Thoracic aorta (tissue), 2 donors: ENCODE measurements around the gene ELAVL3. TPM values are rescaled to one million over a fixed set of nuclear protein-coding genes. Genes with fewer than 3 reads are reported as not detected.

Experiments
- ATAC-seq: fragments of 150-250 bp; one replicate; pipeline ENCODE4 v1.8.0; 2017; ENCODE audit warnings: low read depth; ENCODE audit not compliant: insufficient number of reproducible peaks, low FRiP score
- DNase-seq: peaks from one replicate; pipeline ENCODE4 v3.0.0-alpha.2; 2020; ENCODE audit warnings: low spot score
- H3K27ac ChIP-seq, 2 donors: fragments of 200-600 bp; sonication (generic); 1 replicate in 1 of 2; 2 replicates in 1 of 2; pipeline ENCODE4 v1.5.1; 2016; ENCODE audit warnings: mild to moderate bottlenecking in 2 of 2, moderate library complexity in 2 of 2
- H3K27me3 ChIP-seq: fragments of 200-600 bp; sonication (generic); replicated peaks from 2 replicates; pipeline ENCODE4 v1.6.0; 2016; ENCODE audit warnings: mild to moderate bottlenecking; ENCODE audit not compliant: insufficient read depth
- H3K36me3 ChIP-seq: fragments of 200-600 bp; sonication (generic); one replicate; pipeline ENCODE4 v1.5.1; 2016
- H3K4me1 ChIP-seq, 2 donors: fragments of 200-600 bp; sonication (generic); 1 replicate in 1 of 2; 2 replicates in 1 of 2; pipeline versions ENCODE4 v1.5.1 to v1.6.0; 2016; ENCODE audit warnings: low read depth in 2 of 2, mild to moderate bottlenecking in 1 of 2; ENCODE audit not compliant: control insufficient read depth in 1 of 2
- H3K4me3 ChIP-seq: fragments of 200-600 bp; sonication (generic); 2 replicates; pipeline ENCODE4 v1.5.1; 2016; ENCODE audit warnings: mild to moderate bottlenecking
- H3K9me3 ChIP-seq: fragments of 200-600 bp; sonication (generic); 2 replicates; pipeline ENCODE4 v1.5.1; 2016
- total RNA-seq, 2 donors: library from RNA; depleted of rRNA; stranded (reverse); fragments of >200 nt; gene quantifications; one replicate each; pipeline versions ENCODE4 v1.1.0 to v1.2.3, GENCODE V29; 2016
- TF ChIP-seq, protein P1 (sequence below): fragments of 200-600 bp; sonication (generic); IDR thresholded peaks from one replicate; pipeline ENCODE4 v1.5.1; 2019; ENCODE audit warnings: antibody characterized with exemption

ELAVL3 gene
- total RNA-seq, 2 donors from 2014 or later: not detected

DNA sequence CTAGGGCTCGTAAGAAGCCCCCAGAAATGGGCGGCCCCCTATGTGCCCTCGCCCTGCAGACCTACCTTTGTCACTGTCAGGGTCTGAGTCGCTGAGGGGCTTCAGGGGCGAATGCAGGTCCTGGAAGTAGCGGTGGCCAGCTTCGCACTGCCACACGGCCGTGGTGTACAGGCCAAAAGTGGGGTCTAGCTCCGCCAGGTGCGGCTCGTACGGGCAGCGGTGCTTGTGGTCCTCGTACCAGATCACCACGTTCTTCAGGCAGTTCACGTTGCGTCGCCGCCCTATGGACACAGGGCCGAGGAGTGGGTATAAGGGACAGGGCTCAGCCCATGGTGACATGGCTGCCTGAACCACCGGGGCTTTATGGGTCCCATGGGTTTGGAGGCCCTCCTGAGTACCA is 15.0 kb upstream of the ELAVL3 start:
- H3K4me3 ChIP-seq: no peak overlapping the region
- no peaks in the 10 kb centered on the region for H3K9me3 ChIP-seq
- H3K36me3 ChIP-seq: peaks cover 21% of the 10 kb centered on the region
- H3K27ac ChIP-seq: no peak overlapping the region
- ATAC-seq: no peak
- no peak for DNase-seq
- H3K27me3 ChIP-seq: no peaks in the 10 kb centered on the region
- no peaks in the 10 kb centered on the region for H3K4me1 ChIP-seq
- TF ChIP-seq, protein P1, sequence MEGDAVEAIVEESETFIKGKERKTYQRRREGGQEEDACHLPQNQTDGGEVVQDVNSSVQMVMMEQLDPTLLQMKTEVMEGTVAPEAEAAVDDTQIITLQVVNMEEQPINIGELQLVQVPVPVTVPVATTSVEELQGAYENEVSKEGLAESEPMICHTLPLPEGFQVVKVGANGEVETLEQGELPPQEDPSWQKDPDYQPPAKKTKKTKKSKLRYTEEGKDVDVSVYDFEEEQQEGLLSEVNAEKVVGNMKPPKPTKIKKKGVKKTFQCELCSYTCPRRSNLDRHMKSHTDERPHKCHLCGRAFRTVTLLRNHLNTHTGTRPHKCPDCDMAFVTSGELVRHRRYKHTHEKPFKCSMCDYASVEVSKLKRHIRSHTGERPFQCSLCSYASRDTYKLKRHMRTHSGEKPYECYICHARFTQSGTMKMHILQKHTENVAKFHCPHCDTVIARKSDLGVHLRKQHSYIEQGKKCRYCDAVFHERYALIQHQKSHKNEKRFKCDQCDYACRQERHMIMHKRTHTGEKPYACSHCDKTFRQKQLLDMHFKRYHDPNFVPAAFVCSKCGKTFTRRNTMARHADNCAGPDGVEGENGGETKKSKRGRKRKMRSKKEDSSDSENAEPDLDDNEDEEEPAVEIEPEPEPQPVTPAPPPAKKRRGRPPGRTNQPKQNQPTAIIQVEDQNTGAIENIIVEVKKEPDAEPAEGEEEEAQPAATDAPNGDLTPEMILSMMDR: no peak

DNA sequence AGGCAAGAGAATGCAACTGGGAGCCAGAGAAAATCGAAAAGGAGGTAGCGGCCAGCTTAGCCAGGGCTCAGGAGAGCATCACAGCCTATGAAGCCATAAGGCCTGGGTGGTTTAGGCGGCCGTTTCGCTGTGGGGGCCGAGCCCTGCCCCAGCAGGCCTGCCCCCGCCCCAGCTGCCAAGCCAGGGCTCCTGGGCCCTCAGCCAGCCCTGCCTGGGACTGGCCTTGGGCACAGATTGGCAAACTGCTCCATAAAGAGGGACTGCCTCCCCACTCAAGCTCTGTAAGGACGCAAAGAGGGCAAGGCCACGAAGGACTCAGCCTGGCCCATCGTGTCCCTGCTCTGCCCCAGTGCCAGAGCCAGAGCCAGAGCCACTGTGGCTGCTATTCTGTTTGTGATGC is 14.6 kb upstream of the ELAVL3 start:
- TF ChIP-seq, protein P1: no peak
- Histone ChIP-seq H3K27me3 (no peaks in the 10 kb centered on the region), H3K27ac (no peak overlapping the region), H3K9me3 (no peaks in the 10 kb centered on the region), H3K4me1 (no peaks in the 10 kb centered on the region), H3K36me3 (peaks cover 21% of the 10 kb centered on the region), H3K4me3 (no peak overlapping the region)
- ATAC-seq (no peak), DNase-seq (no peak)

DNA sequence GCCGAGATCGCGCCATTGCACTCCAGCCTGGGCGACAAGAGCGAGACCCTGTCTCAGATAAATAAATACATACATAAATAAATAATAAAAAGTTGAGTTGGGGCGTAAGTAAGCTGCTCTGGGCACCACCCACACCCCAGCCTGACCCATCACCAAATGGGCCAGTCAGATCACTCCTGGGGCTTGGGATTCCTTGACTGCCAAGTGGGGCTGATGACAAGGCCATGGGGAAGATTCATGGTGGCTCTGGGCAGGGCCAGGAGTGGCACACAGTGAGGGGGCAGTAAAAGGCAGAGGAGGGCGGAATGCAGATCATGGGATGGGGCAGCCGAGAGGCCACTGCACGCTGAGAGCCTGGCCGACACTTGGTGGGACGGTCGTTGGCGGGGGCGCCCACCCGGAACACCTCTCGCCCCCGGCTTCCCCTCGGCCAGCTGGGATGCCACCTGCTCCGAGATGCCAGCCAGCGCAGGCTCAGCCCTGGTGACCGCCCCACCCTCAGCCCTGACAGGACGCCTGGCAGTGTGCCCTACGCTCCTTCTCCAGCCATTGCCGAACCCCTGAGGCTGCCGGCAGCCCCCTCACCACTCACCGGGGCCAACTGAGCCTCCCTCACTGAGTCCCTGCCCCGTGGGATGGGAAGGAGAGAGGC is 13.9 kb upstream of the ELAVL3 start:
- Histone ChIP-seq H3K36me3 (peaks cover 22% of the 10 kb centered on the region), H3K27me3 (no peaks in the 10 kb centered on the region), H3K4me3 (no peak overlapping the region), H3K4me1 (no peaks in the 10 kb centered on the region), H3K9me3 (no peaks in the 10 kb centered on the region), H3K27ac (no peak overlapping the region)
- ATAC-seq (no peak), DNase-seq (no peak)
- TF ChIP-seq, protein P1: no peak

DNA sequence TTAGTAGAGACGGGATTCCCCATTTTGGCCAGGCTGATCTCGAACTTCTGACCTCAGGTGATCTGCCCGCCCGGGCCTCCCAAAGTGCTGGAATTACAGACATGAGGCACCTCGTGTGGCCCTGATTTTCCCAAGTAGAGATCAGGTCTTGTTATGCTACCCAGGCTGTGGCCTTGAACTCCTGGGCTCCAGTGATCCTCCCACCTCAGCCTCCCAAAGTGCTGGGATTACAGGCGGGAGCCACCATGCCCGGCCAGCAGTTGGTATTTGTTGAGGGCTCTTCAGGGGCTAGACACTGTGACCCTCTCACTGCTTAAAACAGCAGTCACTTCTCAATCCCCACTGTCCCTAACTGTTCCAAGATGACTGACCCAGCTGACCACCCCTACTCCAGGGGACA is 8.5 kb upstream of the ELAVL3 start:
- Histone ChIP-seq H3K4me1 (no peaks in the 10 kb centered on the region), H3K9me3 (no peaks in the 10 kb centered on the region), H3K27me3 (no peaks in the 10 kb centered on the region), H3K4me3 (no peak overlapping the region), H3K36me3 (peaks cover 11% of the 10 kb centered on the region), H3K27ac (no peak overlapping the region)
- ATAC-seq: no peak
- TF ChIP-seq, protein P1: no peak
- no peak for DNase-seq

DNA sequence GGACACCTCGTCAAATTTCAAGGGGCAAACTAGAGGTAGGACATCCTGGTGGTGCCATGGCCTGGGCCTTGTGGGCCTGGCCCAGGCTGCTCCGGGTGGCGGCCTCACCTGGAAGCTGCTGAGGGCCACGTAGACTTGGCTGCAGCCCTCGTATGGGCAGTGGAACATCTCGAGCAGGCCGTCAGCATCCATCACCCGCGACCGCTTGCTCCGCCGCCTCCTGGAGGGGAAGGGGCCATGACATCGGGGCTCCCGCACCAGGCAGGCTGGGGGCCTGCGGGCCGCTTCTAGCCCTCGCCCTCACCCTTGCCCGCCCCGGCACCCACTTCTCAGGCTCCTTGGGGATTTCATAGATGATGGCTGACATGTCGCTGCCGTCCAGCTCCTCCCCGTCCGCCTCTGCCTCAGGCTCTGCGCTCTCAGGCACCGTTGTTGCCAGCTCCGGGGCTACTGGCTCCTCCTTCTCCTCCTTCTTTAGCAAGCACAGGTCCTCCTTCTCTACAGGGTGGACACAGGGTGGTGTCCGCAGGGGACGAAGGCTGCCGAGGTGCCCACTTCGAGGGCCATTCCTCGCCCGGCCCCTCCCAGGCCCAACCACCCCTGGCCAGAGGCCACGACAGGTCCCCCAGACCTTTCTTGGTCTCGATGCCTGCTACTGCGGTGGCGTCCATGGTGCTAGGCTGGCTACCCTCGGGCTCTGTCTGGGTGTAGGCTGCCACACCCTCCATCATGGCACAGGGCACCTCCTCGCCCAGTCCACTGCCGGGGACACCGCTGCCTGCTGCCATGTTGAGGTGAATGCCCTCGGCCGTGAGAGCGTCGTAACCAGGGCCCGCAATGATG is 6.0 kb upstream of the ELAVL3 start:
- DNase-seq (no peak), ATAC-seq (no peak)
- Histone ChIP-seq H3K4me1 (peaks cover 6 to 14% of the 10 kb centered on the region in 2 donors), H3K27me3 (peaks cover 4% of the 10 kb centered on the region), H3K9me3 (no peaks in the 10 kb centered on the region), H3K36me3 (peaks cover 4% of the 10 kb centered on the region), H3K4me3 (no peak overlapping the region), H3K27ac (no peak overlapping the region)
- TF ChIP-seq, protein P1: no peak
